Bronchial epithelial cell (primary cell): ENCODE results near the gene CCDC179. TPM values are rescaled to one million over a fixed set of nuclear protein-coding genes. Genes with fewer than 3 reads are reported as not detected.
A peak's percentile ranks its signal among the peaks of the same experiment; 100 is the strongest.

ENCODE experiments used
- DNase-seq: peaks from one replicate; pipeline ENCODE4 v3.0.0-alpha.2; 2010; ENCODE audit warnings: low read depth
- FAIRE-seq: peaks from 2 replicates; lab custom pipeline; 2011; peaks lifted over from hg19 to GRCh38; lab: Jason Lieb, UNC
- H3K27me3 ChIP-seq: 2 replicates; pipeline ENCODE4 v1.5.1; 2011; ENCODE audit warnings: low read length; ENCODE audit not compliant: control insufficient read depth, insufficient read depth
- H3K36me3 ChIP-seq: 2 replicates; pipeline ENCODE4 v1.5.1; 2011; ENCODE audit warnings: low read length; ENCODE audit not compliant: control insufficient read depth, insufficient read depth
- H3K4me3 ChIP-seq: 2 replicates; pipeline ENCODE4 v1.5.1; 2011; ENCODE audit warnings: mild to moderate bottlenecking, low read depth, low read length, control low read depth
- CTCF ChIP-seq: IDR thresholded peaks from 2 replicates; pipeline ENCODE4 v1.5.1; 2011; ENCODE audit warnings: mild to moderate bottlenecking, moderate library complexity, low read length, control low read depth, inconsistent platforms; ENCODE audit not compliant: insufficient read depth, severe bottlenecking
- total RNA-seq: library from RNA; depleted of rRNA; stranded (reverse); fragments of >200 nt; gene quantifications from 2 replicates; pipeline ENCODE4 v1.2.1, GENCODE V29; 2014

The CCDC179 gene
- total RNA-seq, 1 donor from 2014 or later = not detected

- no peak for TF ChIP-seq CTCF
- DNase-seq (no peak), FAIRE-seq (no peak)
- Histone ChIP-seq H3K4me3 (no peak overlapping the region), H3K27me3 (no peaks in the 10 kb centered on the region), H3K36me3 (no peaks in the 10 kb centered on the region)
Measured at GRCh38 chr11:22859756-22860155, 518 bp downstream of the CCDC179 start.

GRCh38 chr11:22851477-22851876 is 8.8 kb downstream of the CCDC179 start:
- Histone ChIP-seq H3K27me3 (no peaks in the 10 kb centered on the region), H3K4me3 (no peak overlapping the region), H3K36me3 (no peaks in the 10 kb centered on the region)
- FAIRE-seq = no peak
- DNase-seq = no peak
- TF ChIP-seq CTCF = no peak

GRCh38 chr11:22846726-22847125 is 13.5 kb downstream of the CCDC179 start:
- Histone ChIP-seq H3K4me3 (no peak overlapping the region), H3K36me3 (no peaks in the 10 kb centered on the region), H3K27me3 (no peaks in the 10 kb centered on the region)
- no peak for TF ChIP-seq CTCF
- DNase-seq = no peak
- no peak for FAIRE-seq

GRCh38 chr11:22832315-22833015 is 27.8 kb downstream of the CCDC179 start:
- FAIRE-seq (no peak), DNase-seq (peak; percentile 49)
- no peak for TF ChIP-seq CTCF

GRCh38 chr11:22830082-22830414 is 30.2 kb downstream of the CCDC179 start:
- Histone ChIP-seq H3K4me3 (peak overlapping the region; percentile 93), H3K27me3 (no peaks in the 10 kb centered on the region), H3K36me3 (no peaks in the 10 kb centered on the region)
- FAIRE-seq = no peak
- no peak for TF ChIP-seq CTCF
- no peak for DNase-seq

More at GRCh38 chr11:22832315-22833015, 27.8 kb downstream of the CCDC179 start:
- Histone ChIP-seq H3K27me3 (no peaks in the 10 kb centered on the region), H3K4me3 (no peak overlapping the region), H3K36me3 (no peaks in the 10 kb centered on the region)
